ENCODE measurements around the gene MYO1A.
"Not testable (repeated sequence)": the region's sequence is repeated elsewhere in the genome, so short reads cannot be mapped to it uniquely, and the experiment has no call there.

The MYO1A gene

DNA sequence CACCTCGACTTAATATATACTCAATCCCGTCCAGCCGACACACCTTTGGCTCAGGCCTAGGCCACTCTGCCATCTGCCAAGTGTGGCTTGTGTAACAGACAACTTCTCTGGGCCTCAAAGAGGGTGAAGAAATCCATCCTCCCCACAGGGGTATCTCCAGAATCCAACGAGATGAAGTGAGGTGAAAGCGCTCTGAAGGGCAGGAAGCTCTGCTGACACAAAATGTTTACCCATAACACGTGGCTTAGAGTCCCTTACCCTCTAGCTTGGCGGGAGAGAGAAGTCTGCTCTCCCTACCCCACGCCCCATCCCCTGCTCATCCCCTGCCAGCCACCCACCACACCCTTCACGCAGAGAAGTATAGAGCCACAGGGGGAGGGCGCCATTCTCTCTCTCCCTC, 56.6 kb downstream of the MYO1A start:
- no peak for DNase-seq (ENCODE audit: low spot score)

GRCh38 chr12:56991319-56992246, 58.3 kb downstream of the MYO1A start:
- no peak for DNase-seq (ENCODE audit: low spot score)

DNA sequence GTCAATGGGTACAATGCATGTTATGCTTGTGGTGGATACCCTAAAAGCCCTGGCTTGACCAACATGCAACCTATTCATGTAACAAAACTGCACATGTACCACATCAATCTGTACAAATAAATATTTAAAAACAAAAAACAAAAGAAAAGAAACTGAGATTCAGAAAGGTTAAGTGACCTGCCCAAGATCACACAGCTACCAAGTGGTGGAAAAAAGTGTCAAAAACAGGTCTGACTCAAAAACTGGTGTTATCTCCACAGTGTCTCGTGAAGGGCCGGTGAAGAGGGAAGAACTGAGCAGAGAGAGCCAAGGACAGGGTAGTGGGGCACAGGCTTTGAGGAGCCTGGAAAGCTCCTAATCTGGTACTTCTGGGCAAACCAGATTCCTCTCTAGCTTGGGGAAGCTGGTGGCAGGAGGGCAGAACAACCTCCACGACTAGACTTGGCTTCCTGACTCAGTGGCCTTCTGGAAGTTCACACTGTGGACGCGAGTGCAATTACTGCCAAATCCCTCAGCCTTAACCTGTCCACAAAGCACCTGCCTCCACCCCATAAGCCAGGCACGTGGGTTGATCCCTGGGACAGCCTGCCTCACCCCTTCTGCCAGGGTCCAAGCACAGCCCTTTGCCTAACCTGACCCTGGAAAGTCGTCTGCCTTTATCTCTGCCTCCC, 59.1 kb downstream of the MYO1A start:
- no peak for DNase-seq (ENCODE audit: low spot score)

DNA sequence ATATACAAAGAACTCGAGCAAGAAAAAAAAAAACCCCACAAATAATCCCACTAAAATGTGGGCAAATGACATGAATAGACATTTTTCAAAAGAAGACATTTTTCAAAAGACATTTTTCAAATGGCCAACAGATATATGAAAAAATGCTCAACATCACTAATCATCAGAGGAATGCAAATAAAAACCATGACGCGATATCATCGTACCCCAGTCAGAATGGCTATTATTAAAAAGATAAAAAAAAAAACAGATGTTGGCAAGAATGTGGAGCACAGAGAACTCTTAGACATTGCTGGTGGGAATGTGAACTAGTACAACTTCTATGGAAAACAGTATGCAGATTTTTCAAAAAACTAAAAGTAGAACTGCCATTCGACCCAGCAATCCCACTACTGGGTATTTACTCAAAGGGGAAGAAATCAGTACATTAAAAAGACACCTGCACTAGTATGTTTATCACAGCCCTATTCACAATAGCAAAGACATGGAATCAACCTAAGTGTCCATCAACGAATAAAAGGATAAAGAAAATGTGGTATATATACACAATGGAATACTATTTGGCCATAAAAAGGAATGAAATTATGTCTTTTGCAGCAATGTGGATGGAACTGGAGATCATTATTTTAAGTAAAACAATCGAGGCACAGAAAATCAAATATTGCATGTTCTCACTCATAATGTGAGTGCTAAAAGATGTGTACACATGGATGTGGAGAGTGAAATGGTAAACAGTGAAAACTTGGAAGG, 59.9 kb downstream of the MYO1A start:
- DNase-seq (ENCODE audit: low spot score) = no peak

DNA sequence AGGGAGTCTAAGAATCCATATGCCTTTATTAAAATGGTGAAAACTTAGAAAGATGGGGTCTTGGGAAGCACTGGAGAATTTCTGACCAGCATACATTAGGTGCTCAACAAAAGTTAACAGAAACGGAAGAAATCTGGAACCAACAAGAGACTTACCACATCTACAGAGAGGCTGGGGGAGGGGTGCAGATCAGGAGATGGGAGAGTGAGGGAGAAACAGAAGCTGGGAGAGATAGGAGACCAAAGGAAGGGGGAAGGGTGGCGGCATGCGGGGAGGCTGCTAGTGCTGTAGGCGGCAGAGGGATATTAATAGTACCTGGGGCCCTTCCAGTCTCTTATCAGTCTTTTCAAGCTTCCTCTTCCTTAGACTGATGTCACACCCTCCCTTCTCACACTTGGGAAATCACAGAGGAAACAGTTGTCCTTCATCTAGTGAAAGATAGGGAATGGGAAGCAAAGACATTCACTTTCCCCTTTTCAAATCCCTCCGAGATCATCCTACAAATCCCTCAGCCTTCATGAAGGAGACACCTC, 61.7 kb downstream of the MYO1A start:
- no peak for DNase-seq (ENCODE audit: low spot score)

GRCh38 chr12:56987551-56988053, 62.3 kb downstream of the MYO1A start:
- peak; percentile 68 for DNase-seq (ENCODE audit: low spot score)

- DNase-seq (ENCODE audit: low spot score) = no peak
Measured at GRCh38 chr12:56987011-56987410, 62.9 kb downstream of the MYO1A start.

DNA sequence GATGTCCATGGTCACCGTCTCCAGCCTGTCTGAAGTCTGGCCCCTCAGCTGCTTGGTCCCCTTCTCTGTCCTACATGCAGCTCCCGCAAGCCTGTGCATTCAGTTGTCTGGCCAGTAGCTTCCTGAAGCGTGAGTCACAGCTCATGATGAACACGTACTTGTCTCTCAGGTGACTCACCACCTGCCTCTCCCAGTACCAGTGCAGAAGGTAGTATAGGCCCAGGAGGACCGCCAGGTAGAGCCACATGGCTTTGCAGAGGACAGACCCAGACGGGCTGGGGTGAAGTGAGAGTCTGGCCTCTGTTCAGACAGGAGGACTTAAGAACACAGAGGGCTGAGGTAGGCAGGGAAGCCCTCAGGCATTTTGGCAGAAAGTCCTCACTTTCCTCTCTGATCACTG, 64.2 kb downstream of the MYO1A start:
- not testable (repeated sequence) for DNase-seq (ENCODE audit: low spot score)

- no peak for DNase-seq (ENCODE audit: low spot score)
Measured at GRCh38 chr12:56983386-56983785, 66.5 kb downstream of the MYO1A start.

- not testable (repeated sequence) for DNase-seq (ENCODE audit: low spot score)
Measured at GRCh38 chr12:56982578-56983236, 67.2 kb downstream of the MYO1A start.

- DNase-seq (ENCODE audit: low spot score) = no peak
Measured at GRCh38 chr12:56980941-56981530, 68.9 kb downstream of the MYO1A start.

DNA sequence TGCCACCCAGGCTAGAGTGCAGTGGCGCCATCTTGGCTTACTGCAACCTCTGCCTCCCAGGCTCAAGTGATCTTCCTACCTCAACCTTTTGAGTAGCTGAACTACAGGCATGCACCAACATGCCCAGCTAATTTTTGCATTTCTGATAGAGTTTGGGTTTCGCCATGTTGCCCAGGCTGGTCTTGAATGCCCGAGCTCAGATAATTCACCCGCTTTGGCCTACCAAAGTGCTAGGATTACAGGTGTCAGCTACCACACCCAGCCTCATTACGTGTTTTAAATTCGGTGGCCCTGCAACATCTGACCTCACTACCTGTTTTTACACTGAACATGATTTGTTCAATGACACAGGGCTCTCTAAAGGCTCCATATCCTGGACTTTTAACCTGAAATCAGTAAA, 69.7 kb downstream of the MYO1A start:
- no peak for DNase-seq (ENCODE audit: low spot score)

DNA sequence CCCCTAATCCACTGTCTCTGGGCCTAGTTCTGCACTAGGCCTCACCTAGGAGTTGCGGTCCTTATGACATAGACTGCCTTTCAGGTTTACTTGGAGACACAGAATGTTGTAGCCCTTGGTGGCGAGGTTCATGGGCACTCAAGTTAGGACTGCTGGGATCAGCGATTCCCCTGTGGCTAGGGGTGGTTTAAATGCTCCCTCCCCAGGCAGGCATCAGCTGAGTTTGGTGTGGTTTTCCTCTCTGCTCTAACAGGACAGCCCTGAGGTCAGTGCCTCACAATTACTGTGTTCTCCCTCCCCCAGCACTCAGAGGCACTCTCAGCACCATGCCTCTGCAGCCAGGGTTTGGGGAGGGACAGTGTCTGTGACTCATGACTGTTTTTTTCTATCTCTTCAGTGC, 70.3 kb downstream of the MYO1A start:
- no peak for DNase-seq (ENCODE audit: low spot score)

Data from NAMALWA (cell line).